ENCODE measurements around the gene ZNF438.

The ZNF438 gene

DNA sequence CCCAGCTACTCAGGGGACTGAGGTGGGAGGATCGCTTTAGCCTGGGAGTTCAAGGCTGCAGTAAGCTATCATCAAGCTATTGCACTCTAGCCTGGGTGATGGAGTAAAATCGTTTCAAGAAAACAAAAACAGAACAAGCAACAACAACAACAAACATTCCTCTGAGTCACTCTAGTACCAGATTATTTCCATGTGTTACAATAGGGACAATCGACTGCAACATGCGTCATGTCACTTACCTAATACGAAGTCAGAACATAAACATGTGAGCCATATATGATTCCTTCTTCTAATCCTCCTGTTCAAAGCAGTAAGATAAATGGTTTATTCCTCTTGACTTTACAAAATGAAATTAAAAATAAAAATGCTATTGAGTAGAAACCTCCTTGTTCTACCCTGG lies 57.3 kb downstream of the ZNF438 start:
- TF ChIP-seq, protein P1, sequence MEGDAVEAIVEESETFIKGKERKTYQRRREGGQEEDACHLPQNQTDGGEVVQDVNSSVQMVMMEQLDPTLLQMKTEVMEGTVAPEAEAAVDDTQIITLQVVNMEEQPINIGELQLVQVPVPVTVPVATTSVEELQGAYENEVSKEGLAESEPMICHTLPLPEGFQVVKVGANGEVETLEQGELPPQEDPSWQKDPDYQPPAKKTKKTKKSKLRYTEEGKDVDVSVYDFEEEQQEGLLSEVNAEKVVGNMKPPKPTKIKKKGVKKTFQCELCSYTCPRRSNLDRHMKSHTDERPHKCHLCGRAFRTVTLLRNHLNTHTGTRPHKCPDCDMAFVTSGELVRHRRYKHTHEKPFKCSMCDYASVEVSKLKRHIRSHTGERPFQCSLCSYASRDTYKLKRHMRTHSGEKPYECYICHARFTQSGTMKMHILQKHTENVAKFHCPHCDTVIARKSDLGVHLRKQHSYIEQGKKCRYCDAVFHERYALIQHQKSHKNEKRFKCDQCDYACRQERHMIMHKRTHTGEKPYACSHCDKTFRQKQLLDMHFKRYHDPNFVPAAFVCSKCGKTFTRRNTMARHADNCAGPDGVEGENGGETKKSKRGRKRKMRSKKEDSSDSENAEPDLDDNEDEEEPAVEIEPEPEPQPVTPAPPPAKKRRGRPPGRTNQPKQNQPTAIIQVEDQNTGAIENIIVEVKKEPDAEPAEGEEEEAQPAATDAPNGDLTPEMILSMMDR (IDR thresholded peaks at IDR 0.05; ENCODE audit: extremely low read depth, insufficient read depth, missing control alignments) = no peak
- in situ Hi-C loops (cut with MboI; ENCODE audit: low pct_unique_long_range_greater_than_20kb, low sequenced_read_pairs, unreplicated experiment) = no loop called here
- DNase-seq (ENCODE audit: low spot score) = no peak

DNA sequence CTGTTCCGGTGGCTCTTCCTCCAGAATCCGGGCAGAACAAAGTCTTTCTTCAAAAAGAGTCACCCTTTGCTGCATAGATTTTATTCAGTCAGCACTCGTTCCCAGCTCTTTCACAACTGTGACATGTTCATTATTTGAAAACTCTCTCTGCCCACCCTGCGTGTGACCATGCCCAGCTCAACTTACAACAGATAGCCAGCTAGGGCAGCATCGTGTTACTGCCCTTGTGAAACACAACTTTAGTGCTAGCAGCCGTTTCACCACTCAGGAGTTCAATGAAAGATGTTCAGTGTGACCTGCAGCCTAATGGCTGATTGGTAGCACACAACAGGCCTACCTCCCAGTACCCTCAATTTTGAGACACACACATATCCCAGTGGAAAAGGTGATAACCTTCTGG lies 57.9 kb downstream of the ZNF438 start:
- TF ChIP-seq, protein P1 (IDR thresholded peaks at IDR 0.05; ENCODE audit: extremely low read depth, insufficient read depth, missing control alignments) = no peak
- in situ Hi-C loops (cut with MboI; ENCODE audit: low pct_unique_long_range_greater_than_20kb, low sequenced_read_pairs, unreplicated experiment) = no loop called here
- DNase-seq (ENCODE audit: low spot score) = no peak

DNA sequence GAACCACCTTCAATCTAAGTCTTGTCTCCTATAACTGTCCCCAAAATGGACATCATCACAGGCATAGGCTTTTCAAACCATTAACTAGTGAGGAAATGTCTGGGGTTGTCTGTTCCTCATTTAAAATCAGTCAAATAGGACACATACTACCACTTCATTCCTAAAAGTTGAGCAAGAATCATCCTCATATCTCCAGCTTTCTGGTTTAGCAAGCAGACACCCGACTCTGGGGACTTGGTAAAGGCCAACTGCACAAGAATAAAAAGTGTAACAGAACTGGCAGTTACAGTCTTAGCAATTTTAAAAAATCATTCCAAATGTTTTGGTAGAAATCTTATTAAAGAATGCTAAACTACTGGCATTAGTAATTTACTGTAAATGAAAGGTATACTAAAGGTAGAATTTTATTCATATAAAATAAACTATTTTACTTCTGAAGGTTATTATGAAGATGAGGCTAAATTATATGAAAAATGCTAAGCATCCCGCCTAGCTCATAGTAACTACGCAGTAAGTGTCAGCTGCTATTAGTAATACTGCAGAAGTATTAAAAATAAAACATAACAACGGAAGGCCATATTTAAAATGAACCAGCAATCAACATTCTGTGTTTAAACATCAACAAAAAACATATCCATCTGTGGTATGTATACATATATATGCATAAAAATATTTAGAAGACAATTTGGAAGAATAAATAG lies 60.8 kb downstream of the ZNF438 start:
- in situ Hi-C loops (cut with MboI; ENCODE audit: low pct_unique_long_range_greater_than_20kb, low sequenced_read_pairs, unreplicated experiment) = no loop called here
- DNase-seq (ENCODE audit: low spot score) = no peak
- TF ChIP-seq, protein P1 (IDR thresholded peaks at IDR 0.05; ENCODE audit: extremely low read depth, insufficient read depth, missing control alignments) = no peak

DNA sequence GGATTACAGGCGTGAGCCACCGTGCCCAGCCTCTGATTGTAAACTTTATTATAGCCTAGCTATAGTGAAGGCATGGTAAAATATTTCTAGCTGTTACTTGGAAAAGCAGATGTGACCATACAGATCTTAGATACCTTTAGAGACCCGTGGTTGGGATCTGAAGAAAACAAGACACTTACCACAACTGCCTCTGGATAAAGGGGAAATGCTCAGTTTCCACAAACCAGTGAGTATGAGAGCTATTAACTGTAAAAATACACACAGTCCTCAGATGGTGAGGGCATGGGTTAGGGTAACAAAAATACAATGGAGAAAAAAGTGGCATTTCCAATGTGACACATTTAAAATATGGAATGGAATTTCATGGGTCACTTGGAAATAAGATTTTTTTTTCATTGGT lies 63.0 kb downstream of the ZNF438 start:
- no peak for DNase-seq (ENCODE audit: low spot score)
- in situ Hi-C loops (cut with MboI; ENCODE audit: low pct_unique_long_range_greater_than_20kb, low sequenced_read_pairs, unreplicated experiment) = no loop called here
- TF ChIP-seq, protein P1 (IDR thresholded peaks at IDR 0.05; ENCODE audit: extremely low read depth, insufficient read depth, missing control alignments) = no peak

DNA sequence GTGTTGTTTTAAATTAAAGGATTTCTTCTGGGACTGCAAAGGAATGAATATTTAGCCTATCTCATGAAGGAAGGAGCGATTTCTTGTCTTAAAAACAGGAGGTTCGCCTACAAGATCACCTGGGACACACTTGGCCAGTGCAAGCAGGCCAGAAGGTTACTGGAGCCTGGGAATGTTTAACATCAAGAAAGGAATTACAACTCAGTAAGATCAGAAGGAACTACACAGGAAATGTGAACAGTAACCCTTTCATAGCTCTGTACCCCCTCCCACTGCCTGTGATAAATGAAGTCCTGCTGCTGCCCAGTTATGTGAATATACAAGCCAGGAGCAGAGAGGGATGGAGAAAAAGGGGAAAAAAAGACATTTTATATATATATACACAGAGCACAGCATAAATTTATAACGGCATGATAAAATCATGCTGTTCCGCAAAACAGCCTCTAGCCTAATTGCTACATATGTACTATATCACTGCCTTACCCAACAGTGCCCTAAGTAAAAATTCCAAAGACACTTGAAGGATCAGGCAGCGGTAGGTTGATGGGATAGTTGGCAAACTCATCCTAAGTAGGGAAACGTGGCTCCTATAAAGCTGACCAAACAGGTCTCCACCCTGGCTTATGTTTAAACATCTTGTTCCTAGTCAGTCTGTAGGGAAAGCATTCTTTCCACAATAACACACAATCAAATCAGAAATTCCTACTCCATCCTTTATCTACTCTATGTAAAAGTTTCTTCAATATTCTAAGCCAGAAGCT lies 63.8 kb downstream of the ZNF438 start:
- in situ Hi-C loops (cut with MboI; ENCODE audit: low pct_unique_long_range_greater_than_20kb, low sequenced_read_pairs, unreplicated experiment) = no loop called here
- TF ChIP-seq, protein P1 (IDR thresholded peaks at IDR 0.05; ENCODE audit: extremely low read depth, insufficient read depth, missing control alignments) = no peak
- no peak for DNase-seq (ENCODE audit: low spot score)

DNA sequence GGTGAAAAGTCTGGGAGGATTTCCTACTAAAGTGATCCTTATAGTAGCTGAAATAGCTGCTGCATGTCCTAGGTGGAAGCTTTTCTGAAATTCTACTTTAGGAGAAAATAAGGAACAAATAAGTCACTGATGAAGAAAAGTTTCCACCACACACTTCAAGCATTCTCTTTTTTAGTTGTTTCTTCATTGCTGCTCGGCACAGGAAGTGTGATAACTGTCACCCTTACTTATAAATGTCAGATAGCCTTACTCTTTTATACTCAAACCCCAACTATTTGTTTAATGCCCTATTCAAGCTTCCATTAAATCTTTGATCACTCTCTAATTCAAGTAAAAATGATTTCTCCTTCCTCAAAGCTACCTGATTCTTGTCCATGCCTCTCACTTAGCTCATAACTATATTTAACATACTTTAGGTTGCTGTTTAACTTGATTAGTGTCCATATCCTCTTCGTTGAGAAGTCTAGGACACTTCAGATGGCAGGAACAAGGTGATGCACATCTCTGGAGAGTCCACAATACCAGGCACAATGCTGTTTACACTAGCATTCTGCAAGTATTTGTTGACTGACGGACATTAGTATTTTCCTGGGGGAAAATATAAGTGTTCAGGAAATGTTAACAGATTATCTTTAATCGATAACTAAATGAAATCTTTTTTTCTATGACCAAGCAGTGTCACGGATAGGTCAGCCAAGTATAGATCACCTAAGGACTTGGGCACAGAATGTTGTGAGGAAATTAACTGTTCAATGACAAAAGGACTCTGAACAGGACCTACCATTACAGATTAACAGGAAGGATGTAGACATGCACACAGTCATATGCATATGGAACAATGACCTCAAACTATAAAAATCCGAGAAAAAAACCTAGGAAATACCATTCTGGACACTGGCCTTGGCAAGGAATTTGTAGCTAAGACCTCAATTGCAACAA lies 67.4 kb downstream of the ZNF438 start:
- no peak for DNase-seq (ENCODE audit: low spot score)
- in situ Hi-C loops (cut with MboI; ENCODE audit: low pct_unique_long_range_greater_than_20kb, low sequenced_read_pairs, unreplicated experiment) = no loop called here
- TF ChIP-seq, protein P1 (IDR thresholded peaks at IDR 0.05; ENCODE audit: extremely low read depth, insufficient read depth, missing control alignments) = no peak
